GM18519 (cell line): ENCODE measurements around the gene TENM4.

ENCODE experiments used
- ATAC-seq: cut with Tn5 transposase; IDR thresholded peaks from one replicate; pipeline ENCODE4 v1.9.1; 2021; ENCODE audit warnings: mild to moderate bottlenecking, moderate library complexity; ENCODE audit not compliant: unreplicated experiment, low FRiP score

Gene TENM4

DNA sequence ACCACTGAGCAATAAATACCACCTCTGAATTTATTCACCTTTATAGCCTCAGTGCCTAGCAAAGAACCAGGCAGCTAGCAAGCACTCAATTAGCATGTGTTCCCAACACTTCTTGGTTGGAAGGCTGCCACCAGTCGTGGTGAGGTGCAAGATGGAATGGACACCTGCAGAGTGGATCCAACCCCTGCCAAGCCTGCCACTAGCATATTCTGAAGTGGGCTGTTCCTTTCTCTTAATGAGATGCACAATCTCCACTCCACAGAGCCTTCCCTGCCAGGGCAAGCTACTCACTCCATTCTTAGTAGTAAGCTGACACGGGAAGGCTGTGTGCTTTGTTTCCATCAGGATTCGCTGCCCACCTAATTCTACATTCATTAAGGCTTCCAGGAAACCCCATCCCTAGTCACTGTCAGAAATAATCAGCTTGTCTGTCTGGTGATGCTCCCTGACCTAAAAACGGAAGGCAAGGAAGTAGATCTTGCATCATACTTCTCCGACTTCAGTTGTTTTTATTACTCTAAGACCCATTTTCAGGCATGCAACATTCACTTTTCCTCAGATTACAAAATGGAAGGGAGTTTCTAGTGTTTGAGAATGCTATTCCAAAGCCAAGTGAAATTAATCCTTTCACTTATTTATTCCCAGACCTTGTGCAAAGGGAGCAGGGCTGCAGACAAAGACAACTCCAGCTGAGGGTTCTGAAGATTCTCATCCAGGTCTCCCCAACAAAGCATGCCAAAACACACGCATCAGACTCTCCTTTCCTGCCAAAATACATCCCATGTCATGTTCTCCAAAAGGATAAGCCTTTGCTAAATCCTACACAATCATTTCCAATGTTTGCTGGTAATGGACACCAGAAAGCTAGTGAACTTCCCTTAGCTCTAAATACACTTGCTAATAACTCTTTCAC is 128.0 kb downstream of the TENM4 start:
- no peak for ATAC-seq

GRCh38 chr11:79311461-79311860 is 129.4 kb downstream of the TENM4 start:
- no peak for ATAC-seq

- no peak for ATAC-seq
Measured at GRCh38 chr11:79309407-79309806, 131.4 kb downstream of the TENM4 start.

DNA sequence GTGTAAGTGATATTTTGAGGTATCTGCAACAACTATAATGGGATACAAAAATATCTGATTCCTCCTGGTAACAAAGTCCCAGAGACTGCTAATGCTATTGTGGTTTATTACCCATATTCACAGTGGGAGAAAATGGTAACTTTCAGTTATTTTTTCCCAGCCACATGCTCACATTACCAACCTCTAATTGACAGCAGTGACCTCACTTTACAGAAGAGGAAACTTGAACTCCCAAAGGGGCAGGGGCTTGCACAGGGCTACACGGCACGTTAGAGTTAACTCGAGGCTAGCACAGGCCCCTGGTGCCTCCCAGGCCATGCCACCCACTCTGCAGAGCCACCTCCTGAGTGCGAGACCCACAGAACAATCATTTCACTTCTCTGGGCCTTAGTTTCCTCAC is 132.4 kb downstream of the TENM4 start:
- no peak for ATAC-seq

DNA sequence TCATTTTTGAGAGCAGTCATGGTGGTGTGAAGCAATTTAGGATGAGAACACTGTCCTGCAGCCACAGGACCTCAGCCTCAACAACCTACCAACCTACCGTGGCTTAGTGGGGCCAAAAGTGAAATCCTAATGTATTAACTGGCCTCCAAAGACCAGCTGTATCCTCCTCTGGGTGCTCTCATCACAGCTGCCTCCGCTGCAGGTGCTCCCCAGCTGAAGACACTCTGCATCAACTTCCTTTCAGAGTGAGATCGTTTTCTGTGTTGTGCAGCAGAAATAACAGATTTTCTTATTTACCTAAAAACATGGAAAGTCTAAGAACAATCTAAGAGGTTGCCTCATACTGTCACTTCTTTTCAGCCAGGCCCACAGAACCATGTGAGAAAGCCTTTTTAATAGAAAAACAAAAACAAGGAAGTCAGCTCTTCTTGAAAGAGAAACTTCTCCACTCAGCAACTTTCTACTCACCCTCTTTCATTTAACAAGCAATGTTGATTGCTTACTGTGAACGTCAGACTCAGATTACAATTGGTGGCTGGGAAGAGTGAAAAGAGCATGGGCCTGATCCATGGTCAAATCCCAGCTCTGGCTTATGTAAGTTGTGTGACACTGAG is 136.1 kb downstream of the TENM4 start:
- ATAC-seq = no peak

GRCh38 chr11:79296141-79296540 is 144.7 kb downstream of the TENM4 start:
- no peak for ATAC-seq

DNA sequence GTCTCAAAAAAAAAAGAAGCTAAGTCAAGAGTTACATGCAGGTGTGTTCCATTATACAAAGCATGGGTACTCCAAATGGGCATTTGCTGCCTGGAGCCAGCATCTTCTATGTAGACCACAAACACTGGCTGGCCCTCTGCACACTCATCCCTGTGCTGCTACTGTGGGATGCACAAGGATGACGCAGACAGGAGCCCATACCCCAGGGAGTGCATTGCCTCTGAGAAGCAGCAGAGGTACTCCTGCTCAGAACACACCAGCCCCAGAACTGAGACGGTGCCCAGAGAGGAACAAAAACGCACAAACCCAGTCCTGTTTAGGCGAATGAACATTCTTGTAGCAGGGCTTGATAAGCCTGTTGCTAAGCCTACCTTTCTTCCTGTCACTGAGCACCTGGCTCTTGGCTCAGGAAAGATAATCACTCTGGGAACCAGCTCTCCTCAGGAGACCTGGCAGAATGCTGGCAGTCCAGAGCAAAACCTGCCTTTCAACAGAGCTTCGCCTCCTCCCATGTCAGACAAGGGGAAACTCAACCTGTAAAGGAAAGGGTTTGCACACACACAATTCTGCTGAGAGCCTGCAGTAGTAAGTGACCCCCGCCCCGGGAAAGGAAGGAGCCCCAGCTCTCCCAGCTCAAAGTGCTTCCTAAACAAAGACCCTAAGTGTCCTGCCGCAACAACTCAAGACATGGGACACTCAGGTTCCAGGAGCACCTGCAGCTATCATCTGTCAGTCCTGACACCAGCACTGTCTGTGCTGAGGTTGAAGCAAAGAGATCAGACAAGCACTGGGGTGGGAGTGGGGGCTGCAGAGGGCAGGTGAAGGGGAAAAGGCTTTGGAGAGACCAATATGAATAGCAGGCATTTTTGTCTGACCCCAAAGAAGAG is 145.7 kb downstream of the TENM4 start:
- no peak for ATAC-seq

DNA sequence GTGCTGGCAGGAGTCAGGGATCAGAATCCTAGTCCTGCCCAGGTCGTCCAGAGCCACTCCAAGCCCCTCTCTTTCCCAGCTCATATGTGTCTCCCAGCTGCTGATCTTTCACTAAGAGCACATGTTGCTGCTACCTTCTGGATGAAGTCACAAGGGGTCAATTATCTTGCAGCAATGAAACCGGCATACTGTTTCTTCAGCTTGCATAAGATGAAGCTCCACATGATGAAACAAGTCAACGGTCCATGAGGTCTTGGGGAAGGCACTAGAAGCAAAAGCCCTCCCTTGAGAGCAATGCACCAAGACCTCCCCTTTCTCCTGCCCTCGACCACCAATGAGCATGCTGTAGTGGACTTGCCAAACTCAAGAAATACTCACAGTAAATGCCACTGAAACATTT is 148.9 kb downstream of the TENM4 start:
- no peak for ATAC-seq

DNA sequence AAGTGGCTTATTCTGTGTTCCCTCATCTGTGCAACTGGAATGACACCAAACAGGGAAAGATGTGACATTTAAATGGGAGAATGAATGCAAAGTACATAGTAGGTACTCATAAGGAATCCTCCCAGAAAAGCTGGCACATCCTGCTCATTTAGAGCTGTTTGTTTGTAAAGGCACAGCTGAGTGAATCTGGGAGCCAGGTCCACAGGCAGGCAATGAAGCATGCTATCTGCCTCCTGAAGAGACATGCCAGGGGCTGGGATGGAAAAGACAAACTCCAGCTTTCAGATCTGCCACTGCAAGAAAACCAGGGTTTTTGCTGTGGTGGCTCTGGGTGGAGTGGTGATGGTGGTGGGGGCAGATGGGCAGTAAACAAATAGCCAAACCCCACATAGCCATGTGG is 150.1 kb downstream of the TENM4 start:
- no peak for ATAC-seq

DNA sequence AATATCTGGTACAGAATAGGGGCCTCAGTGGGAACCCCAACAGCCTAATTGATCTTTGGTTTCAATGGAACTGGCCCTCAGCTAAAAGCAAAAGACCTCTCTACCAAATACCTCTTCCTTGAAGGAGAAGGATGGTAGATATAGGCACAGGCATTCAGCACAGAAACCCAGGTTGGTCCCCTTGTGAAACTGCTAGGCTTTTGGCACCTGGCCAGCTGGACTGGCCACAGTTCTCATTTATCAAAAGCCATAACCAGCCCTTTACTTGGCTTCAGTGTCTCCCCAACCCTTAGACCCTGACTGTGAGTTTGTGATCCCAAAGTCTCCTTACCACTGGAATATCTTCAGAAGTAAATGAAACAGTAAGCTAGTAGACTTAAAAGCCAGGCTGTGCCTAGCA is 152.9 kb downstream of the TENM4 start:
- ATAC-seq = no peak

GRCh38 chr11:79285756-79286155 is 155.1 kb downstream of the TENM4 start:
- ATAC-seq = no peak

- ATAC-seq = no peak
Measured at GRCh38 chr11:79276736-79277325, 164.0 kb downstream of the TENM4 start.

DNA sequence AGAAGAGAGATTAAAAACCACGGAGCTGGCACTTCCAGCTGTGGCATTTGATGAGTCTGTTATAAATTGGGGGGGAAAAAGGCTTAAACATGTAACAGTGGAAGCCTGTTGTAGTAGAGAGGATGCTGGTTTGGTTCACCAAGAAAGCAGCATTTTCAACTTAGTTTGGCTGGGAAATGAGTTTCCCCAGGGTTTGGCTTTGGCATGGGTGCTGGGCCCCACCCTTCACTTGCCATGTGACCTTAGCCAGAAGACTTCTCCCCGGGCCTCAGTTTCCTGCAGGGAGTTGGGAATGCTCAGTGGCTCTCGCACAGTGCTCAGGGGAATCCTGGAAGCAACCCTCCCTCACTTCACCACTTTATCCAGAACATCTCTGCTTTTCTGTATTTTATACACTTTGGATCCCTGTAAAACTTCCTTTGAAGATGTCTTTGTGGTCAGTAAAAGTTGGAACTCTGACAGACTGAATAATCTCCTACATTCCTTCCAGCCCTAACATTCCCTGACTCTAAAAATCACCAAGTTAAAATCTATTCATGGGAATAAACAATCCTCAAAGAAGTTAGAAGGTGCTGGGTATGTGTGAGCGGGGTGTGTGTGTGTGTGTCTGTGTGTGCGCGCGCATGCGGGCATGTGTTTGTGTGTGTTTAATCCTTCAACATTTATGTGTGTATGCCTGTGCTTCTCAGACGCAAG is 166.0 kb downstream of the TENM4 start:
- ATAC-seq = no peak

DNA sequence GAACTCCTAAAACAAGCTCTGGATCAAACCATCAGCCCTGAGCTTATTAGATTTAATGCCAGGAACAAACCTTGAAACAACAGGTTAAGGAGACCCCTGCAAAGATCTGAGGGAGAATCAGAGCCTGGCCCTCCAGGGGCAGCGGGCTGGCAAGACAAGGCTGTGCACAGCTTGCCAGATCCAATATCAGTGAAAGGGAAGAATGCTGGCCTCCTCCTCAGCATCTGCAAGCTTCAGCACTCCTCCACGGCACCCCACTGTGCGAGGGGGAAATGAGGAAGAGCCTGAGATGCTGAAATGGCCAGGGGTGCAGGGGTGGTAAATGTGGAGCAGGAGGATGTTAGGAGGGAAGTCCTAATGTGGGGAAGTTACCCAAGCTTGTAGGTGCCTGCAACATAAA is 167.0 kb downstream of the TENM4 start:
- ATAC-seq = no peak

GRCh38 chr11:79269611-79270307 is 171.1 kb downstream of the TENM4 start:
- no peak for ATAC-seq

DNA sequence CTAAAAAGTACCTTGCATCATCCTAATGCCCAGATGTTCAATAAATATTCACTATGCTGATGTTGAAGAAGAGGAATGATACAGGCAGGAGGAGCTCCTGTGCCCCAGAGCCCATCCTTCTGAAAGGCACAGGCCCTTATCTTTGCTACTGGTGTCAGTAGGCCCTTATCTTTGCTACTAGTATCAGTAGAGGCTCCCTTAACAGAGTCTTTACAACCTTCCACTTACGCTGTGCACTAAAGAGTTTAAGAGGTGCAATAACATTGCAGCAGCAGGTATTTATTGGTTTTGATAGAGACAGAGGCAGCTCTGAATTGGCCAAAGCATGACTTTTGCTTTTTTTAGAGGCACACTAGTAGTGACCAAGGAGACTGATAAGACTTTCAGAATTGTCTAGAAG is 174.4 kb downstream of the TENM4 start:
- ATAC-seq = no peak

DNA sequence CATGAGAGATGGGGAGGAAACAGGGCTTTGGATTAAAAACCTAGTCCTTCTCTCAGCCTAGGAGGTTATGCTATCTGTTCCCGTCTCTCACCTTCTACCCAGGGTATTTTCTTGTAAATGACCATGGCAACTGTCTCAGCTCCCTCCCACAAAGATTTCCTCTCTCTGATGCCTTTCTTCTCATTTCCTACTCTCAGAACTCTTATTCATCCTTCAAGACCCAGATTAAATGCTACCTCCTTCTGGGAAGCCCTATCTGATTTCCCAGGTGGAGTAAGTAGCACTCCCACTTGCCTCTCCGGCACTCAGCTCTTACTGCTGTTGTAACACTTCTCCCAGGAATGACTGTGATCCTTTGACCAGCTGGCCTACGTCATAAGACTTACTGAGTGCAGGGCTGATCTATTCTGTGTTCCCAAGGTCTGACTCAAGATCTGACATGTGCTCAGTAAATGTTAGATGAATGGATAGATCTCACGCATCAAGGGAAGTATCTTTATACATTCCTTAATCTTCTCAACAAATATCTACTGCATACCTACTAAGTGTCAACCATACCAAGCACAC is 175.0 kb downstream of the TENM4 start:
- no peak for ATAC-seq

- no peak for ATAC-seq
Measured at GRCh38 chr11:79264284-79264683, 176.5 kb downstream of the TENM4 start.

- no peak for ATAC-seq
Measured at GRCh38 chr11:79263001-79263400, 177.8 kb downstream of the TENM4 start.
